GM12878 (cell line): ENCODE data around the gene TRPT1.

Experiments
- CTCF ChIP-seq, 3 experiments: IDR thresholded peaks in 2 of 3; conservative IDR thresholded peaks in 1 of 3; 2 replicates each; pipeline ENCODE4 v1.5.1; 2011; ENCODE audit warnings: low read depth in 3 of 3, low read length in 3 of 3, mild to moderate bottlenecking in 3 of 3, control low read depth in 2 of 3, moderate library complexity in 2 of 3, inconsistent platforms in 1 of 3, mixed read lengths in 1 of 3; ENCODE audit not compliant: control insufficient read depth in 2 of 3, insufficient read depth in 1 of 3; ENCODE audit errors: extremely low read depth in 1 of 3
- HDAC2 ChIP-seq: fragments of 200-600 bp; sonication (generic); IDR thresholded peaks from 2 replicates; pipeline ENCODE4 v1.6.1; 2017
- IRF3 ChIP-seq: fragments of 450-650 bp; IDR thresholded peaks from 2 replicates; pipeline ENCODE4 v1.6.1; 2014; ENCODE audit warnings: mild to moderate bottlenecking
- JUND ChIP-seq: IDR thresholded peaks from 2 replicates; pipeline ENCODE4 v1.6.1; 2012; ENCODE audit warnings: low read depth, mild to moderate bottlenecking, low read length, improper control_type of control experiment, moderate library complexity
- MTA2 ChIP-seq: fragments of 450-650 bp; IDR thresholded peaks from 2 replicates; pipeline ENCODE4 v1.6.1; 2016; ENCODE audit warnings: low read depth, mild to moderate bottlenecking, moderate library complexity
- PAX8 ChIP-seq: fragments of 450-650 bp; IDR thresholded peaks from 2 replicates; pipeline ENCODE4 v1.6.1; 2017; ENCODE audit warnings: mild to moderate bottlenecking, moderate library complexity
- PBX3 ChIP-seq: IDR thresholded peaks from 2 replicates; pipeline ENCODE4 v1.6.1; 2011; ENCODE audit warnings: mild to moderate bottlenecking, low read depth, low read length, moderate library complexity; ENCODE audit not compliant: insufficient replicate concordance
- POLR2A ChIP-seq: IDR thresholded peaks from 2 replicates; pipeline ENCODE4 v1.6.1; 2011; ENCODE audit warnings: low read depth, mild to moderate bottlenecking, low read length
- PRDM15 ChIP-seq: fragments of 450-650 bp; formaldehyde crosslinking; IDR thresholded peaks from 2 replicates; pipeline ENCODE4 v1.4.0; 2020; ENCODE audit warnings: mild to moderate bottlenecking, moderate library complexity
- RAD21 ChIP-seq: IDR thresholded peaks from 2 replicates; pipeline ENCODE4 v1.6.1; 2011; ENCODE audit warnings: mild to moderate bottlenecking, low read depth, low read length, moderate library complexity; ENCODE audit not compliant: insufficient read depth
- RCOR1 ChIP-seq: conservative IDR thresholded peaks from 2 replicates; pipeline ENCODE4 v1.6.1; 2012; ENCODE audit warnings: low read depth, low read length, improper control_type of control experiment
- SIX5 ChIP-seq: IDR thresholded peaks from 2 replicates; pipeline ENCODE4 v1.6.1; 2011; ENCODE audit warnings: mild to moderate bottlenecking, low read depth, low read length, moderate library complexity; ENCODE audit not compliant: severe bottlenecking
- SPI1 ChIP-seq: IDR thresholded peaks from 2 replicates; pipeline ENCODE4 v1.6.1; 2011; ENCODE audit warnings: low read depth, mild to moderate bottlenecking, low read length, moderate library complexity, borderline replicate concordance; ENCODE audit not compliant: insufficient read depth
- ZBTB33 ChIP-seq: fragments of 450-650 bp; IDR thresholded peaks from 2 replicates; pipeline ENCODE4 v1.6.1; 2017; ENCODE audit warnings: mild to moderate bottlenecking

- no peak for TF ChIP-seq CTCF (IDR thresholded peaks at IDR 0.05 in 2 of 3, conservative IDR thresholded peaks at IDR 0.05 in 1 of 3; ENCODE audit: control insufficient read depth in 2 of 3, extremely low read depth in 1 of 3, insufficient read depth in 1 of 3, low read depth in 3 of 3, low read length in 3 of 3)
- TF ChIP-seq PAX8: no peak
- no peak for TF ChIP-seq ZBTB33
- TF ChIP-seq JUND: no peak
- no peak for TF ChIP-seq HDAC2
- TF ChIP-seq RCOR1: no peak
- TF ChIP-seq RAD21: no peak
- TF ChIP-seq IRF3: no peak
- TF ChIP-seq POLR2A: no peak; the same call in 1 of the 2 replicates
- no peak for TF ChIP-seq PRDM15 (CRISPR knock-in tag)
- no peak for TF ChIP-seq PBX3
- TF ChIP-seq MTA2: no peak
- TF ChIP-seq SPI1: no peak
- no peak for TF ChIP-seq SIX5
Observed at GRCh38 chr11:64229744-64230170, 3.8 kb upstream of the TRPT1 start.
